GM12864 (cell line): ENCODE measurements around the gene CBR4.
A peak's percentile ranks its signal among the peaks of the same experiment; 100 is the strongest.

Source experiments
- DNase-seq: peaks from one replicate; pipeline ENCODE4 v3.0.0-alpha.2; 2011; ENCODE audit warnings: low read depth
- H3K4me3 ChIP-seq: 2 replicates; pipeline ENCODE4 v1.5.1; 2011; ENCODE audit warnings: mild to moderate bottlenecking, low read depth, low read length, control low read depth
- CTCF ChIP-seq: IDR thresholded peaks from 2 replicates; pipeline ENCODE4 v1.5.1; 2011; ENCODE audit warnings: low read depth, mild to moderate bottlenecking, moderate library complexity, low read length, control low read depth, inconsistent platforms; ENCODE audit errors: missing control alignments

The CBR4 gene

DNA sequence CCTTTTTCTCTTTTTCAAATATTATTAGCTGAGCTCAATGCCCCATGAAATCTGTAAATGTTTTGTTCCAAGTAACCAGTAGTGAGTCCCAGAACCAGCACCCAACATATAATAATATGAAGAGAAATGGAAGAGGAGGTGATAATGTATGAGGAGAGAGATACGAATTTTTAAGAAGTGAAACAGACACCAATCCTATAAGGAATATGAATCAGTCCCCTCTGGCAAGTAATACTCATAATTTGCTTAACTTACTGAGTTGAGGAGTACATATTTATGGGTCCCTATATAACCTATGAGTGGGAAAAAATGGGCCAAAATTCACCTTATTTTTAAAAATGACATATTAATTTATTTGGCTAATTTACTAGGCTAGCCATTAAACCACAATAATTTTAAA lies 8.4 kb upstream of the CBR4 start:
- no peak overlapping the region for H3K4me3 ChIP-seq
- no peak for DNase-seq
- TF ChIP-seq CTCF, result no peak

DNA sequence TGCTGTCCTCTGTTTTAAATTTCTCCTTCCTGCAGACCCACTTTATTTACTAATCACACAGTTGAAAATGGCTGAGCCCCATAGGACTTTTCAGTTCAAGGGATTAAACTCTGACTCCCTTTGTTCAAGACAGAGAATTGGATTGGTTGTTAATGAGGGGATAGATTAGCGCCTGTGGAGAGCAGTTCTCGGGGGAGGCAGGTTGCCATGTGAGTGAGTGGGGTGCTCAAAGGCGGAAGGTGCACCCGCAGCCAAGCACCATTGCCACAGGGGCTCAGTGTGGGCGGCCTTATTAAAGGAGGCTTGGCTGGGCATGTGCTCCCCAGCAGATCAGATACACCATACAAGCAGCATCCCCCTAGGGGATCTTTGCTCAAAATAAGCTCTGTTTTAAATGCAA lies 7.9 kb upstream of the CBR4 start:
- no peak overlapping the region for H3K4me3 ChIP-seq
- TF ChIP-seq CTCF, result no peak
- no peak for DNase-seq

- TF ChIP-seq CTCF, result no peak
- no peak overlapping the region for H3K4me3 ChIP-seq
- no peak for DNase-seq
Observed at GRCh38 chr4:169015186-169015623, 5.2 kb upstream of the CBR4 start.

- no peak overlapping the region for H3K4me3 ChIP-seq
- TF ChIP-seq CTCF, result no peak
- DNase-seq, result no peak
Observed at GRCh38 chr4:169014586-169014985, 4.5 kb upstream of the CBR4 start.

DNA sequence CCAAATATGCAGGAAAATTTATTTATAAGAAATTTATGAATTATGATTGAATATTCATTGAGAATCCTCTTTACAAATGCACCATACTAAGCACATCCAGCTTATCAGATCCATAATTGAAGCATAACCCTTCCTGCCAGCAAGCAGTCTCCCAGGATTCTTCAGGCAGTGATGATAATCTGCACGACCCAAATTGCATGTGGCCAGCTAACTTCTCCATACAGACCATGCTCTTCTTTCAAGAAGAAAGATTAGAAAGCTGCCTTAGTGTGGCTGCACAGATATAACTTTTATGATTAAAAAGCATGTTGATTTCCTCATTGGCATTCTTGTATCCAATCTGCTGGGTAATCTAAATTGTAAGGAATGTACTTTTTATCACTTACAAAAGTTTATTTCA lies 3.3 kb upstream of the CBR4 start:
- TF ChIP-seq CTCF, result no peak
- H3K4me3 ChIP-seq, result no peak overlapping the region
- no peak for DNase-seq

DNA sequence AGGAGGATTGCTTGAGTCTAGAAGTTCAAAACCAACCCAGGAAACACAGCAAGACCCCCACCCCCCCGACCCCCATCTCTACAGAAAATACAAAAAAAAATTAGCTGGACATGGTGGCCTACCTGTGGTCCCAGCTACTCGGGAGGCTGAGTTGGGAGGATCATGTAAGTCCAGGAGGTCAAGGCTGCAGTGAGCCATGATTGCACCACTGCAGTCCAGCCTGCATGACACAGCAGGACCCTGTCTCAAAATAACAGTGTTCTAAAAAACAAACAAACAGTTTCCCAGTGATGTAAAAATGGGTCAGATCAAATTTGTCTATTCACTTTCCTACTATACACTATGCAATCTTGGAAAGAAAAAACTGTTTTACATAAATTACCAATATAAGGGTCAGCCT lies 2.0 kb upstream of the CBR4 start:
- no peak for DNase-seq
- no peak overlapping the region for H3K4me3 ChIP-seq
- TF ChIP-seq CTCF, result no peak

DNA sequence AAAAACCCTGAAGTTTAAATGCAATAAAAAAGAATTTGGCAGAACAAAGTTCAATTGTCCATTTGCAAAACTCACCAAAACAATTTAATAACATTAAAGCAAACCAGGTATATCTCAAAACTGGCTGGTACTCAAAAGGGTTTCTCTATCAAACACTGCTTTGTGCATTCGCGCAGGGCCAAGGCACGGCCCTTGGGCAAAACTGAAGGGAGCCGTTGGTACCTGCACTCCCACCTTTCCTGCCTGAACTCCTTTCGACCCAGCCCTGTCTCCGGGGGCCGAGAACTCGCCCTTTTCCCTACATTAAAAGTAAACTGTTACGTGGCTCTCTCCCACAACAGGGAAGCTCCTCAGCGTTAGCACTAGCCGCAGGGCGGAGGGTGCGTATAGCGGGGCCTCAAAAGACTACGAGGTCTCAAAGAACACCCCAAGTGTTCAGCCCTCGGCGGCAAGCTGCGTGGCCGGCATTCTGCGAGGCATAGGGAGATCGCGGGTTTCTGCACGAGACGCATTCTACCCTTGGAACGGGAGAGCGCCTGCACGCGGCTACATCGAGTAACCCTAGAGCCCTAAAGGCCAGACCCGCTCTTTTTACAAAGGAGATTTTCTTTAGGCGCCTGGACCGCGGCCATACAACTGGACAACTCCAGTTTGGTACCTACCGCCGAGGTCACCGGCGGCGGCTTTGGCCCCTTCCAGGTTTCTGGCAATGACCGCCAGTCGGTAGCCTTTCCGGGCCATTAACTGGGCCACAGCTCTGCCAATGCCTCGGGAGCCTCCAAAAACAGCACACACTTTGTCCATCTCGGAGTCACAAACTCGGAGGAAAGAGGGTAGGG lies 550 bp downstream of the CBR4 start:
- DNase-seq, result no peak
- TF ChIP-seq CTCF, result peak; percentile 41
- peak overlapping the region; percentile 74 for H3K4me3 ChIP-seq
